IPS-18a (cell line): Measurements from ENCODE around the gene ZNF678.
"Not testable (repeated sequence)": the region's sequence is repeated elsewhere in the genome, so short reads cannot be mapped to it uniquely, and the experiment has no call there.

ENCODE experiments used
- H3K27ac ChIP-seq: one replicate; pipeline ENCODE4 v1.5.1; 2013; ENCODE audit warnings: low read length
- H3K27me3 ChIP-seq: one replicate; pipeline ENCODE4 v1.6.1; 2013; ENCODE audit warnings: mild to moderate bottlenecking, low read length; ENCODE audit not compliant: control insufficient read depth, insufficient read depth
- H3K36me3 ChIP-seq: one replicate; pipeline ENCODE4 v1.6.1; 2013; ENCODE audit warnings: low read depth, low read length; ENCODE audit not compliant: control insufficient read depth
- H3K4me1 ChIP-seq: one replicate; pipeline ENCODE4 v1.6.1; 2013; ENCODE audit warnings: low read depth, low read length; ENCODE audit not compliant: control insufficient read depth
- H3K4me3 ChIP-seq: one replicate; pipeline ENCODE4 v1.5.1; 2013; ENCODE audit warnings: low read length
- H3K9ac ChIP-seq: one replicate; pipeline ENCODE4 v1.6.1; 2013; ENCODE audit warnings: mild to moderate bottlenecking, low read length, moderate library complexity
- H3K9me3 ChIP-seq: one replicate; pipeline ENCODE4 v1.6.1; 2013; ENCODE audit warnings: low read depth, low read length; ENCODE audit not compliant: control insufficient read depth

The ZNF678 gene

GRCh38 chr1:227577500-227577899, 14.1 kb downstream of the ZNF678 start:
- no peak overlapping the region for H3K9ac ChIP-seq
- H3K4me1 ChIP-seq: no peaks in the 10 kb centered on the region
- no peak overlapping the region for H3K27ac ChIP-seq
- no peak overlapping the region for H3K4me3 ChIP-seq
- no peaks in the 10 kb centered on the region for H3K36me3 ChIP-seq
- no peaks in the 10 kb centered on the region for H3K27me3 ChIP-seq
- H3K9me3 ChIP-seq: no peaks in the 10 kb centered on the region

DNA sequence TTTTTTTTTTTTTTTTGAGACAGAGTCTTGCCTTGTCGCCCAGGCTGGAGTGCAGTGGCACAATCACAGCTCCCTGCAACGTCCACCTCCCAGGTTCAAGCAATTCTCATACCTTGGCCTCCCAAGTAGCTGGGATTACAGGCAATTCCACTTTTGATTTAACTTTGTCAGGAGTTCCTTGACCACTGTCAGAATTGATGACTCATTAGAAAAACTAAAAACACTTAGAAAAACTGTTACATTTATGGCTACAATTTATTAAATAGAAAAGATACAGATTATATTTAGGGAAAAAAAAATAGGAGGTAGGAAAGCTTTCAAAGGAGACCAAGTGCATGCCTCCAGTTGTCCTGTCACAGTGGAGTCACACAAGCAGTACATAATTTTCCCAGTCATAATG, 20.0 kb downstream of the ZNF678 start:
- peaks cover 4% of the 10 kb centered on the region for H3K9me3 ChIP-seq
- H3K4me3 ChIP-seq: no peak overlapping the region
- H3K36me3 ChIP-seq: no peaks in the 10 kb centered on the region
- no peak overlapping the region for H3K9ac ChIP-seq
- peaks cover 13% of the 10 kb centered on the region for H3K4me1 ChIP-seq
- no peak overlapping the region for H3K27ac ChIP-seq
- H3K27me3 ChIP-seq: no peaks in the 10 kb centered on the region

- Histone ChIP-seq H3K9me3 (peaks cover 4% of the 10 kb centered on the region), H3K36me3 (no peaks in the 10 kb centered on the region), H3K27me3 (no peaks in the 10 kb centered on the region), H3K4me1 (peaks cover 13% of the 10 kb centered on the region), H3K4me3 (peak overlapping the region; percentile 11), H3K27ac (no peak overlapping the region), H3K9ac (peak overlapping the region; percentile 27)
Observed at GRCh38 chr1:227586733-227587132, 23.4 kb downstream of the ZNF678 start.

- peaks cover 4% of the 10 kb centered on the region for H3K9me3 ChIP-seq
Observed at GRCh38 chr1:227587968-227588367, 24.6 kb downstream of the ZNF678 start.

DNA sequence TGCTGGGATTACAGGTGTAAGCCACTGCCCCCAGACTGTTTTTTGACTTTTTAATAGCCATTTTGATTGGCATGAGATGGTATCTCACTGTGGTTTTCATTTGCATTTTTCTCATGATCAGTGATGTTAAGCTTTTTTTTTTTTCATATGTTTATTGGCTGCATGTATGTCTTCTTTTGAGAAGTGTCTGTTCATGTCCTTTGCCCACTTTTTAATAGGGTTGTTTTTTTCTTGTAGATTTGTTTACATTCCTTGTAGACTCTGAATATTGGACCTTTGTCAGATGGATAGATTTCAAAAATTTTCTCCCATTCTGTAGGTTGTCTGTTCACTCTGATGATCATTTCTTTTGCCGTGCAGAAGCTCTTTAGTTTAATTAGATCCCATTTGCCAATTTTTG, 25.4 kb downstream of the ZNF678 start:
- not testable (repeated sequence) for H3K4me3 ChIP-seq, H3K9me3 ChIP-seq, H3K36me3 ChIP-seq, H3K9ac ChIP-seq, H3K27me3 ChIP-seq, H3K27ac ChIP-seq
- peaks cover 13% of the 10 kb centered on the region for H3K4me1 ChIP-seq

More at GRCh38 chr1:227587968-227588367, 24.6 kb downstream of the ZNF678 start:
- H3K27me3 ChIP-seq: no peaks in the 10 kb centered on the region
- H3K4me1 ChIP-seq: peaks cover 13% of the 10 kb centered on the region
- no peaks in the 10 kb centered on the region for H3K36me3 ChIP-seq
- no peak overlapping the region for H3K27ac ChIP-seq
- H3K4me3 ChIP-seq: no peak overlapping the region
- no peak overlapping the region for H3K9ac ChIP-seq

DNA sequence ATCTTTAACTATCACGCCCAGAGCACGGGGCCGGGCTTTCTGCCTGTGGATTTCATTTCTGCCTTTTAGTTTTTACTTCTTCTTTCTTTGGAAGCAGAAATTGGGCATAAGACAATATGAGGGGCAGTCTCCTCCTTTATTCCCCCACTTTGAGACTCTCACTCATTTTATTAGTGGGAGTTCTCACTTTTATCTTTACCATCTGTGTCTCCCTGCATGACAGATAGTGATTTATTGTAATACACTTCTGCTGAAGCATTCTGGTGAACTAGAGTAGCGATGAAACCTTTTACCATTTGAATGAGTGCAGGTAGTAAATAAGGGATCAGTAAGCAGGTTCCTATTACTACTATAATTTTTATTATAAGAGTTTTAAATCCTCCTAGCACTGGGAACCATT, 26.4 kb downstream of the ZNF678 start:
- not testable (repeated sequence) for H3K36me3 ChIP-seq, H3K27me3 ChIP-seq, H3K4me3 ChIP-seq, H3K9me3 ChIP-seq, H3K27ac ChIP-seq, H3K9ac ChIP-seq
- peaks cover 13% of the 10 kb centered on the region for H3K4me1 ChIP-seq

DNA sequence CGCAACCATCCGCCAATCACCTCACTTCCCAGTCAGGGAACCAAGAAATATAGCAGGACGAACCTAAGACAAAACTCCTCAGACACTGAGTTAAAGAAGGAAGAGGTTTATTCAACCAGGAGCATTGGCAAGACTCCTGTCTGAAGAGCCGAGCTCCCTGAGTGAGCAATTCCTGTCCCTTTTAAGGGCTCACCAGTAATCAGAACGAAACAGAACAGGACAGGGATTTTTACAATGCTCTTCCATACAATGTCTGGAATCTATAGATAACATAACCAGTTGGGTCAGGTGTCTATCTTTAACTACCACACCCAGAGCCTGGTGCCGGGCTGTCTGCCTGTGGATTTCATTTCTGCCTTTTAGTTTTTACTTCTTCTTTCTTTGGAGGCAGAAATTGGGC, 32.9 kb downstream of the ZNF678 start:
- H3K36me3 ChIP-seq, H3K27ac ChIP-seq, H3K27me3 ChIP-seq, H3K9me3 ChIP-seq, H3K9ac ChIP-seq, H3K4me3 ChIP-seq, H3K4me1 ChIP-seq: not testable (repeated sequence)

GRCh38 chr1:227603327-227603726, 40.0 kb downstream of the ZNF678 start:
- no peak overlapping the region for H3K9ac ChIP-seq
- H3K9me3 ChIP-seq: no peaks in the 10 kb centered on the region
- no peaks in the 10 kb centered on the region for H3K4me1 ChIP-seq
- no peaks in the 10 kb centered on the region for H3K36me3 ChIP-seq
- no peaks in the 10 kb centered on the region for H3K27me3 ChIP-seq
- no peak overlapping the region for H3K4me3 ChIP-seq
- no peak overlapping the region for H3K27ac ChIP-seq

DNA sequence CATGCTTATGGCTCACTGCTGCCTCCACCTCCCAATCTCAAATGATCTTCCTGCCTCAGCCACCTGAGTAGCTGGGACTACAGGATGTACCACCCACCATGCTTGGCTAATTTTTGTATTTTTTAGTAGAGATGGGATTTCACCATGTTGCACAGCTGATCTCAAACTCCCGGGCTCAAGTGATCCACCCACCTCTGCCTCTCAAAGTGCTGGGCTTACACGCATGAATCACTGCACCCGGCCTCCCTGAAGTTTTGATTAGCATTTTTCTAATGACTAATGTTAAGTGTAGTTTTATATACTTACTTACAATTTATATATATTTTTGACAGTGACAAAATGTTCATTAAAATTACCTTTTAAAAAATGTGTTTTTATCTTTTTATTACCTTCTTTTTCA, 41.1 kb downstream of the ZNF678 start:
- Histone ChIP-seq H3K36me3 (no peaks in the 10 kb centered on the region), H3K27me3 (no peaks in the 10 kb centered on the region), H3K27ac (no peak overlapping the region), H3K9me3 (peaks cover 3% of the 10 kb centered on the region), H3K9ac (no peak overlapping the region), H3K4me1 (no peaks in the 10 kb centered on the region), H3K4me3 (no peak overlapping the region)

DNA sequence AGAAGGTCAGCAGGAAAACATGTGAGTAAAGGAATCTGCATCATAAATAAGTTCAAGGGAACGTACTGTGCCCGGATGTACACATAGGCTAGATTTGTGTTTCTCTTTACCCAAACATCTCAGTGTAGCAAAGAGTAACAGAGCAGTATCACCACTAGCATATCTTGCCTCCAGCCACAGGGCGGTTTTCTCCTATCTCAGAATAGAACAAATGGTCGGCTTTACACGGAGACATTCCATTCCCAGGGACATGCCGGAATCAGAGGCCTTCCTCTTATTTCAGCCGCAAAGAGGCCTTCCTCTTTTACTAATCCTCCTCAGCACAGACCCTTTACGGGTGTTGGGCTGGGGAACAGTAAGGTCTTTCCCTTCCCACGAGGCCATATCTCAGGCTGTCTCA, 42.9 kb downstream of the ZNF678 start:
- not testable (repeated sequence) for H3K9ac ChIP-seq, H3K27ac ChIP-seq, H3K36me3 ChIP-seq, H3K9me3 ChIP-seq, H3K27me3 ChIP-seq, H3K4me1 ChIP-seq, H3K4me3 ChIP-seq

DNA sequence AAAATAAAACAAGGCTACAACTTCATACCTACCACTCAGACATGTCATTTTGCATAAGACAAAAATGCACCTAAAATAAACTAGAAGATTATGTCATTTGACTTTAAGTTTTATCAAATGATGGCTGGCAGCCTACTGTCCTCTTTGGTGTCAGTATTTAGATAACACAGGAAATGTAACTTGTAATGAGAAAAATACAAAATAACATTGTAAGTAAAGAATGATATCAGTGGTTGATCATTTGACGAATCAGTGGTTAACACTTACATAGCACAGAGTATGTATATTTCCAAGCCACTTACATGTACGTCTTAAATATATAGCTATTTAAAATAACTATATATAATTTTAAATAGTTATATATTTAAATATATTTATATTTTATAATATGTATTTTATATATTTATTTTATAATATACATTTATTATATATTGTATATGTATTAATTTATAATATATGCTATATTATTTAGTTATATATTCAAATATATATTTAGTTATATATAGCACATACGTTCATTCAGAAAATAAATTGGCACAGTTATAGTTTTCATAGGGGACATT, 44.1 kb downstream of the ZNF678 start:
- Histone ChIP-seq H3K27ac (no peak overlapping the region), H3K27me3 (no peaks in the 10 kb centered on the region), H3K9ac (no peak overlapping the region), H3K36me3 (no peaks in the 10 kb centered on the region), H3K4me1 (no peaks in the 10 kb centered on the region), H3K4me3 (no peak overlapping the region), H3K9me3 (peaks cover 3% of the 10 kb centered on the region)

DNA sequence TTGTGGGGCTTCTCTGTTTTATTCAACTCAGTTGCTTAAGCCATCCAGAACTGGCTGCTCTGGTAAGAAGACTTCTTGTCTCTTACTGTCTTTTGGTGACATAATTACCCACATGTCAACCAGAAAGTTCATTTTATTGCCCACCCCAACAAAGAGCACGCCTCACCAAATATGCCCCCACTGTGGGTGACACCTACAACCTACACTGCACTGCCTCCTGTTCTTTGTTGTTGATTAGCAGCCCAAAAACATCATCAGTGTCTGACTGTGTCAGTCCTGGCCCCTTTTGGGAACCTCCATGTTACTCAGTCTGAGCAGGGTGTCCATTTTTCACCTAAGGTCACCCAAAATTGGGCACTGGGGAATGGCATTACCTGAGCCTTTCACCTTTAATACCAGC, 49.3 kb downstream of the ZNF678 start:
- Histone ChIP-seq H3K9me3 (peaks cover 3% of the 10 kb centered on the region), H3K4me3 (no peak overlapping the region)

More for the DNA sequence above, 49.3 kb downstream of the ZNF678 start:
- no peaks in the 10 kb centered on the region for H3K4me1 ChIP-seq
- H3K36me3 ChIP-seq: no peaks in the 10 kb centered on the region
- no peaks in the 10 kb centered on the region for H3K27me3 ChIP-seq
- H3K27ac ChIP-seq: no peak overlapping the region
- no peak overlapping the region for H3K9ac ChIP-seq
